B cell (primary cell): ENCODE data around the gene CHST15. TPM values are rescaled to one million over a fixed set of nuclear protein-coding genes. Genes with fewer than 3 reads are reported as not detected.

Experiments
- ATAC-seq: fragments of 200-7000 bp; cut with Tn5 transposase; one replicate; pipeline ENCODE4 v1.10.0; 2021; ENCODE audit warnings: low read depth, mild to moderate bottlenecking, moderate number of reproducible peaks, moderate library complexity
- CTCF ChIA-PET: fragments of 350-600 bp; sonication (Branson Sonifier 250); formaldehyde crosslinking; loops from one replicate; lab custom pipeline; 2021; ENCODE audit warnings: antibody characterized with exemption, inconsistent platforms; lab: Charles Lee
- POLR2A ChIA-PET: fragments of 350-600 bp; sonication (Branson Sonifier 250); formaldehyde crosslinking; loops from one replicate; lab custom pipeline; 2021; ENCODE audit warnings: antibody characterized with exemption; lab: Charles Lee
- DNase-seq: peaks from one replicate; pipeline ENCODE4 v3.0.0; 2013
- H2AFZ ChIP-seq: 2 replicates; pipeline ENCODE4 v1.6.1; 2012; ENCODE audit warnings: mild to moderate bottlenecking, low read depth, low read length; ENCODE audit not compliant: insufficient read depth, poor library complexity, severe bottlenecking
- H3K27ac ChIP-seq, 2 donors: 1 replicate in 1 of 2; 2 replicates in 1 of 2; pipeline ENCODE4 v1.5.1; 2012 to 2013; ENCODE audit warnings: low read length in 2 of 2, mild to moderate bottlenecking in 2 of 2, moderate library complexity in 1 of 2
- H3K27me3 ChIP-seq, 4 experiments: fragments of 200-600 bp in 1 of 4; sonication (generic) in 1 of 4; replicated peaks in 1 of 4; 1 replicate in 2 of 4; 2 replicates in 2 of 4; pipeline versions ENCODE4 v1.6.1 to v1.7.0; 2013 to 2016; ENCODE audit warnings: low read length in 3 of 4, mild to moderate bottlenecking in 2 of 4, mixed read lengths in 1 of 4, moderate library complexity in 1 of 4; ENCODE audit not compliant: insufficient read depth in 4 of 4, control insufficient read depth in 3 of 4; ENCODE audit errors: control extremely low read depth in 1 of 4
- H3K36me3 ChIP-seq, 2 experiments: replicated peaks in 1 of 2; 1 replicate in 1 of 2; 2 replicates in 1 of 2; pipeline versions ENCODE4 v1.6.1 to v1.7.1; 2013; ENCODE audit warnings: low read length in 1 of 2; ENCODE audit not compliant: insufficient read depth in 2 of 2, control insufficient read depth in 1 of 2; ENCODE audit errors: control extremely low read depth in 1 of 2, extremely low read depth in 1 of 2
- H3K4me1 ChIP-seq, 2 donors: fragments of 200-600 bp in 1 of 2; sonication (generic) in 1 of 2; 1 replicate in 1 of 2; 2 replicates in 1 of 2; pipeline versions ENCODE4 v1.5.1 to v1.6.1; 2013 to 2017; ENCODE audit warnings: low read length in 2 of 2; ENCODE audit not compliant: control insufficient read depth in 2 of 2, insufficient read depth in 2 of 2
- H3K4me2 ChIP-seq: replicated peaks from 2 replicates; pipeline ENCODE3; 2012; ENCODE audit warnings: mild to moderate bottlenecking, low read depth, low read length; ENCODE audit not compliant: poor library complexity, severe bottlenecking
- H3K4me3 ChIP-seq, 5 experiments: fragments of 200-600 bp in 1 of 5; sonication (generic) in 1 of 5; 1 replicate in 3 of 5; 2 replicates in 2 of 5; pipeline versions ENCODE4 v1.5.1 to v1.7.0; 2011 to 2016; ENCODE audit warnings: low read length in 4 of 5, mild to moderate bottlenecking in 4 of 5, low read depth in 2 of 5, control low read depth in 1 of 5, moderate library complexity in 1 of 5; ENCODE audit not compliant: insufficient read depth in 1 of 5; ENCODE audit errors: control extremely low read depth in 1 of 5, extremely low read depth in 1 of 5
- H3K79me2 ChIP-seq: fragments of 200-600 bp; sonication (generic); one replicate; pipeline ENCODE4 v1.6.0; 2016; ENCODE audit warnings: low read length; ENCODE audit not compliant: control insufficient read depth, insufficient read depth
- H3K9ac ChIP-seq: fragments of 200-600 bp; sonication (generic); 2 replicates; pipeline ENCODE4 v1.6.1; 2017; ENCODE audit warnings: mild to moderate bottlenecking, low read length, moderate library complexity
- H3K9me3 ChIP-seq, 3 donors: one replicate each; pipeline versions ENCODE4 v1.6.1 to v1.7.1; 2013; ENCODE audit warnings: low read length in 2 of 3; ENCODE audit not compliant: control insufficient read depth in 2 of 3, insufficient read depth in 1 of 3; ENCODE audit errors: control extremely low read depth in 1 of 3
- H4K20me1 ChIP-seq: 2 replicates; pipeline ENCODE4 v1.6.0; 2012; ENCODE audit warnings: mild to moderate bottlenecking, low read length; ENCODE audit not compliant: insufficient read depth, control insufficient read depth, poor library complexity, severe bottlenecking
- H3K27ac Mint-ChIP-seq: one replicate; pipeline ENCODE4 v1.8.0; 2021; ENCODE audit warnings: mixed read lengths
- H3K27me3 Mint-ChIP-seq: one replicate; pipeline ENCODE4 v1.8.0; 2021; ENCODE audit warnings: mixed read lengths
- H3K4me1 Mint-ChIP-seq: one replicate; pipeline ENCODE4 v1.8.0; 2021; ENCODE audit warnings: mixed read lengths
- H3K4me3 Mint-ChIP-seq: one replicate; pipeline ENCODE4 v1.8.0; 2021; ENCODE audit warnings: mixed read lengths
- H3K9me3 Mint-ChIP-seq: one replicate; pipeline ENCODE4 v1.8.0; 2022; ENCODE audit warnings: mixed read lengths; ENCODE audit not compliant: insufficient read depth
- CTCF ChIP-seq: fragments of 200-600 bp; IDR thresholded peaks from one replicate; pipeline ENCODE4 v1.8.0; 2022; ENCODE audit warnings: antibody characterized with exemption, mild to moderate bottlenecking
- EZH2 ChIP-seq: IDR thresholded peaks from 2 replicates; pipeline ENCODE4 v1.6.1; 2012; ENCODE audit warnings: borderline replicate concordance, low read depth, mild to moderate bottlenecking, moderate library complexity, low read length; ENCODE audit not compliant: insufficient read depth, poor library complexity, severe bottlenecking
- WGBS: methylation state at CpG from one replicate; pipeline ENCODE4 v1.1.5; 2013; ENCODE audit warnings: missing lambda C conversion rate; ENCODE audit not compliant: insufficient coverage; 5-methylcytosine and 5-hydroxymethylcytosine counted together
- intact Hi-C: fragments of 100-400 bp; cut with micrococcal nuclease; formaldehyde crosslinking; loops from one replicate; pipeline ENCODE4 v1.10.0; 2022
- polyA plus RNA-seq: library from polyadenylated mRNA; depleted of rRNA; stranded (reverse); fragments of >200 nt; gene quantifications from 2 replicates; pipeline ENCODE4 v1.2.3, GENCODE V29; 2012
- total RNA-seq, 2 donors: library from RNA; stranded (reverse); fragments of 120-200 nt in 1 of 2; gene quantifications; 1 replicate in 1 of 2; 2 replicates in 1 of 2; pipeline versions ENCODE4 v1.2.3 to v1.2.4, GENCODE V29; 2013 to 2022

CHST15 gene
- total and polyA plus RNA-seq, 2 donors (not counting 1 experiment from before 2014, with no cell fraction given): 17.9 to 75.4 TPM

- Histone ChIP-seq H3K27ac (no peak overlapping the region), H3K9me3 (no peaks in the 10 kb centered on the region), H4K20me1 (peaks cover 16% of the 10 kb centered on the region), H2AFZ (no peak overlapping the region), H3K4me3 (no peak overlapping the region), H3K36me3 (peaks cover 0 to 13% of the 10 kb centered on the region in 2 experiments), H3K4me2 (no peak overlapping the region), H3K4me1 (peaks cover 13 to 17% of the 10 kb centered on the region in 2 donors), H3K9ac (no peak overlapping the region), H3K27me3 (no peaks in the 10 kb centered on the region), H3K79me2 (peaks cover 82% of the 10 kb centered on the region)
- CTCF ChIA-PET: no interaction called here
- WGBS: 98% methylated on average over 12 of the region's 12 CpGs
- intact Hi-C loops: no loop called here
- Mint-ChIP-seq H3K4me3 (no peak overlapping the region), H3K27ac (no peak overlapping the region), H3K4me1 (peaks cover 25% of the 10 kb centered on the region), H3K9me3 (no peaks in the 10 kb centered on the region), H3K27me3 (no peaks in the 10 kb centered on the region)
- TF ChIP-seq EZH2 (no peak), CTCF (no peak)
- DNase-seq (no peak), ATAC-seq (no peak)
- POLR2A ChIA-PET: no interaction called here
Observed at GRCh38 chr10:124059551-124059950, 33.8 kb downstream of the CHST15 start.

GRCh38 chr10:124058346-124059003 is 34.9 kb downstream of the CHST15 start:
- ATAC-seq (no peak), DNase-seq (no peak)
- Mint-ChIP-seq H3K27me3 (no peaks in the 10 kb centered on the region), H3K4me3 (no peak overlapping the region), H3K4me1 (peaks cover 21% of the 10 kb centered on the region), H3K9me3 (no peaks in the 10 kb centered on the region), H3K27ac (no peak overlapping the region)
- H3K27ac ChIP-seq: no peak overlapping the region
- H3K36me3 ChIP-seq: peaks cover 0 to 13% of the 10 kb centered on the region in 2 experiments
- ChIA-PET CTCF (no interaction called here), POLR2A (no interaction called here)
- no peak overlapping the region for H3K4me3 ChIP-seq
- WGBS: 90% methylated on average over 5 of the region's 8 CpGs
- H3K4me1 ChIP-seq: peaks cover 2 to 7% of the 10 kb centered on the region in 2 donors
- no peak overlapping the region for H2AFZ ChIP-seq
- no peak overlapping the region for H3K4me2 ChIP-seq
- peaks cover 92% of the 10 kb centered on the region for H3K79me2 ChIP-seq
- intact Hi-C loops: no loop called here
- no peaks in the 10 kb centered on the region for H3K9me3 ChIP-seq
- no peak for TF ChIP-seq EZH2
- TF ChIP-seq CTCF: no peak
- H3K9ac ChIP-seq: no peak overlapping the region
- H4K20me1 ChIP-seq: peaks cover 22% of the 10 kb centered on the region
- H3K27me3 ChIP-seq: no peaks in the 10 kb centered on the region
